HG02642 (cell line): ENCODE measurements around the gene FXR1.
"Not testable (repeated sequence)": the region's sequence is repeated elsewhere in the genome, so short reads cannot be mapped to it uniquely, and the experiment has no call there.

Experiments
- ATAC-seq: cut with Tn5 transposase; IDR thresholded peaks from one replicate; pipeline ENCODE4 v1.9.1; 2021; ENCODE audit warnings: mild to moderate bottlenecking; ENCODE audit not compliant: unreplicated experiment, poor library complexity

Gene FXR1

GRCh38 chr3:180912304-180913296 lies at the start of gene FXR1:
Gene FXR1 (plus strand): TSS chr3:180912670. CDS start chr3:180912686, 16 bp downstream.
- ATAC-seq = peak; percentile 99

- no peak for ATAC-seq
Measured at GRCh38 chr3:180870008-180870699, 42.3 kb upstream of the FXR1 start.

DNA sequence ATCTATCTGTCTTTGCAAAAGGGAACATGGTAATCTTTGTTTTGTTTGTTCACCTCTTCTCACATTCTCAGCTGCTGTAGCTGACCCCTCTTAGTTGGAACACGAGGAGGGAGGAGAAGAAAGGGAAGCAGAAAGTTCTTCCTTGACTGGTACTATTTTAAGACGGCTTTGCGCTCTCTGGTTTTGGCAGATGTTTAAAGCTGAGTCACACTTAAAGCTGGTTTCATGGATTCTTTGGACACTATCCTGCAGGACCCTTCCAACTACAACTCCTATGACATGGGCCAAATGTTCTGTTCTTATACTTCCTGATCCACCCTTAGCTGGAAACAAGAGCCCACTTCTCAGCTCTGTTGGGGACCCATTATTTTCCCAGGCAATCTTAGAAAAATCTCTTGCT lies 40.6 kb upstream of the FXR1 start:
- ATAC-seq = no peak

DNA sequence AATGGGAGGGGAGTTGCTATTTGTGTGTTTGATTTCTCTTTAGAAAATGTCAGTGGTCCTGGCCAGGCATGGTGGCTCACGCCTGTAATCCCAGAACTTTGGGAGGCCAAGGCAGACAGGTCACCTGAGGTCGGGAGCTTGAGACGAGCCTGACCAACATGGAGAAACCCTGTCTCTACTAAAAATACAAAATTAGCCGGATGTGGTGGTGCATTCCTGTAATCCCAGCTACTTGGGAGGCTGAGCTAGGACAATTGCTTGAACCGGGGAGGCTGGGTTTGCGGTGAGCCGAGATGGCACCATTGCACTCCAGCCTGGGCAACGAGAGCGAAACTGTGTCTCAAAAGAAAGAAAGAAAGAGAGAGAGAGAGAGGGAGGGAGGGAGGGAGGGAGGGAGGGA lies 40.0 kb upstream of the FXR1 start:
- not testable (repeated sequence) for ATAC-seq

DNA sequence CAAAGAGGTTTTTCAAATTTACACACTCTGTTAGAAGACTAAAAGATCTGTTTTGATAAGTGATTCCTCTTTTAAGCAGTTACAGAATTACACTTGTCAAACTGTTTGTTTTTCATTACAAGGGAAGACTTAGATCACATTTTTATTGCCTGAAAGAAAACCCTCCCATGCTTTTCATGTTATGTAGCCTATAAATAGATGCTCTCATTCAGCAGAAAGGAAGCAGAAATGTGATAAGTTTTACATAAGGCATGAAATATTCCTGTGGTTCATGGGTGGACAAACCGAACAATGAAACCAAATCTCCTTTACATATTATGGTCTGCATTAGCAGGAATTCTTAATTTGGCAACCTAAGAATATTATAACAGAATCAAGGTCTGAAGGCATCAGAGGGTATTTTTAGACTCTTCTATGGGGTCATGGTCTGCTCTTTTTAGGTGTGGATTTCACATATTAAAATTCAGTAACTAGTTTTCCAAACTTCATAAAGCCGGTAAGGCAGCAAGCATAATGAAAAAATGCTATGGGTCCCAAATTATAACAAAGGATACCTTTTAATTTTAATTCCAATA lies 37.3 kb upstream of the FXR1 start:
- no peak for ATAC-seq

- no peak for ATAC-seq
Measured at GRCh38 chr3:180881065-180881801, 31.2 kb upstream of the FXR1 start.

GRCh38 chr3:180882115-180882514 lies 30.4 kb upstream of the FXR1 start:
- no peak for ATAC-seq

DNA sequence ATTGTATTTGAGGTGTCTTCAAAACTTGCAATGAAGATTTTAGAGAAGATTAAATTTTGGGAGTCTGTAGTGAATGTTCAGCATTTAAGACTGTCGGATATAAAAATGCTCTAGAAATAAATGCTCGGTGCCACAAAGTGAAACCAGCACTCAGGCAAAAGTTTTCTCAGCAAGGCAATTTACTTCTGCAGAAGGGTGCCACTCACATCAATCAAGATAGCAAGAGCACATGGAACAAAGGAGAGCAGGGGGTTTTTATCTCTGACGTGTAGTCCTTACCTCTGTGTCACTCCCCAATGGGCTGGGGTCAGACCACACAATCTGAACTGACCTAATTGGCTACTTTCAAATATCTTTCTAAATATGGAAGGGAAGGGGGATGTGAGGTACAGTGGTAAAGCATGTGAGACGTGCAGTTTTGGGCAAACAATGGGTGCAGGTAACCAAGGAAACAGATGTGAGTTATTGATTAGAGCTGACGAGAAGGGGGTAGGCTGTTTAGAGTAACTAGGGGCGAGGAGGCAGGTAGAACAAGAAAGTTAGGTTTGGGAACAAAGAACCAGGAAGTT lies 23.4 kb upstream of the FXR1 start:
- no peak for ATAC-seq

DNA sequence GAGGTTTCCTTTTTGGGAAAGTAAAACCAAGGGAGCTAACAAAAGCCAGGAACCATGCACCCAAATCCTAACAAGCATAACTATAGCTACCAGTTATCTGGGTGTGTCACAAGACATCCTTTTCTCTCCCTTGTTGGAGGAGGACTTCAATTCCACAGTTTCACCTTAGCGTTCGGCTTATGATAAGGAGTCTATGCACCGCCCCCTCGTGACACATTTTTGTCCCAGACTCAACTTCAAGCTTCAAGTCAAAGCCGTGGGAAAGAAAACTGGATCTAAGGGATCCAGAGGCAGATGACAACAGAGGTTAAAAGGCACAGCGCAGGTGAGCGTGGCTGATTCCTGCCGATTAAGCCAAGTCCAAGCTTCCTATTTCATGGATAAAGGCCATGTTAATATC lies 13.9 kb upstream of the FXR1 start:
- no peak for ATAC-seq

- ATAC-seq = no peak
Measured at GRCh38 chr3:180909369-180910127, 2.9 kb upstream of the FXR1 start.

DNA sequence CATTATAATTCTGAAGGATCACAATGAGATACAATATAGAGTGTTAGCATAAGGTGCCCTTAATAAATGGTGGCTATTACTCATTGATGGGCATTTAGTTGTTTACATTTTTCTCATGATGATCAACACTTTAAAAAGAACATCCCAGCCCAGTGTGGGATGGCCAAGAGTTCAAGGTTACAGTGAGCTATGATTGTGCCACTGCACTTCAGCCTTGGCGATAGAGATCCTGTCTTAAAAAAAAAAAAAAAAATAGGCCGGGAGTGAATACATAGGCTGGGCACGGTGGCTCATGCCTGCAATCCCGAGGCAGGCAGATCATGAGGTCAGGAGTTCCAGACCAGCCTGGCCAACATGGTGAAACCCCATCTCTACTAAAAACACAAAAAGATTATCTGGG lies 1.6 kb upstream of the FXR1 start:
- ATAC-seq = no peak

DNA sequence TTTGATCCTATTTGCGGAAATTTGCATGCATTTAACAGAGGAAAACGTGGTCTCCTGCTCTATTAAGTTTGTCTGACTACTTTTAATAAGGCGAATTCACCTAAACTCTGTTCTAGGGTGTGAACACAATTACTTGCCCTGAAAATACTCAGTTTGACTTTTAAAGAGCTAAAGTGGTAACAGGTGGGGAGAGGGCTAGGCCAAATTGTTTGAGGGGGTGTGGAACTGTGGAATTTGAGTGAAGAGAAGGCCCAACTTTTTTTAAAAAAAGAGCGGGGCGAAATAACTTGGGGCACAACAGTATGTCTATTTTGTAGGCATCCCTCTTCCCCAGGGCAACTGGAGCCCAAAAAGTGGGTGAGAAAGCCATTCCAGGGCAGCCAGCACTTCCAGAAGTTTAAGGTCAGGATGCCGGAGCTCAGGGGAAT lies 580 bp upstream of the FXR1 start:
- peak; percentile 14 for ATAC-seq

DNA sequence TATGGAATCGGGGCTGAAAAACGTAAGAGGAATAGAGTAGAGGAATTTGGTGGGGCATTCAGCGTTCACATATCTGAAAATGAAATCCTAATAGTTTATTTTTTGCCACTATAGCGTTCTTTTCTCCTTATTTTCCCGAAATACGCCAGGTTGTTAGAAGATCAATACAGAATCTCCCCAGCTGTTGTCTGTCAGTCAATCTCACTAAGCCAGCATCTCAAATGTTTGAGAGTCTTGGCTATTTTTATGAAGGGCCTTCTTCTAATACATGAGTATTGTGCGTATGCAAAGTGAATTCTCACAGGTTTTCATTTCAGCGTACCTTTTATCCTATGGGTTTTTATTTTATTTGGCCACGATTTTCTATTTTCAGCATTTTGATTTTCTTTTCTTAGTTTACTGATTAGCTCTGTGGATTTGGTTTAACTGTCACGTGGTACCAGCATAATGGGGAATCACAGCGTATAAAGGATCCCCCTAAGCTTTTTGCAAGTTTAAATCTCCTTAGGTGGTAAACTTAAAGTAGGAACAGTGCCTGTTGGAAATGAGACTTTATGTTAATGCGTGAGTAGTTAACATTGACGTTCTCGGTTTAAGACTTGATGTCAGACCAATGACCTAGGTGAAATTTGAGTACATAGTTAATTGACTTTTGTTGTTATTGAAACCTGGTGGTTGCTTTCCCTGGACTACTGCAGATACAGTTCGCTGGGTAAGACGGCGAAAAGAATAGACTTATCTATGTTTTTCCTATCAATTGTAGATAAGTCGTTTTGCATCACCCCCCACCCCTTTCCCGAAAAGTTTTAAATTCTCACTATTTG lies 1.3 kb downstream of the FXR1 start:
- ATAC-seq = no peak

- ATAC-seq = no peak
Measured at GRCh38 chr3:180918542-180918941, 6.1 kb downstream of the FXR1 start.

- no peak for ATAC-seq
Measured at GRCh38 chr3:180922242-180922641, 9.8 kb downstream of the FXR1 start.

DNA sequence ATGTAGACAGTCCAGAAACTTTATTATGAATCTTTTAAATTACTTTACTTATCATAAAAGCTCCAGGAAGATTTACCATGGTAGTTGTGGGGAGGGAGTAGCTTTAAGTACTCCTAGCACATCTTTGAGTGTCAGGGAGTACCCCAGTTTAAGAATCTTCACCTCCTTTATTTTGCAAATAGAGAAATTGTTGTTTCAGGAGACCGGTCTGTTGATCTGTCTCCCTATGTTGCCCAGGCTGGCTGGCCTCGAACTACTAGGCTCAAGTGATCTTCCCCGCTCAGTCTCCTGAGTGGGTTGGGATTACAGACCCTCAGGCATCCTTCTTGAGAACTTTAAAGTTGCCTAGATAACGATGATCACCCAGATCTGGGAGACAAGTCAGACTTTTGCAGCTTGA lies 11.1 kb downstream of the FXR1 start:
- ATAC-seq = no peak

GRCh38 chr3:180926526-180926925 lies 14.1 kb downstream of the FXR1 start:
- no peak for ATAC-seq

- ATAC-seq = no peak
Measured at GRCh38 chr3:180929376-180929775, 16.9 kb downstream of the FXR1 start.
